ENCODE data around the gene AUNIP.

Gene AUNIP

GRCh38 chr1:25904943-25905679, 45.9 kb upstream of the AUNIP start:
- FAIRE-seq (no peak), DNase-seq (ENCODE audit: insufficient read length, low spot score) (no peak)
- TF ChIP-seq, protein P1, sequence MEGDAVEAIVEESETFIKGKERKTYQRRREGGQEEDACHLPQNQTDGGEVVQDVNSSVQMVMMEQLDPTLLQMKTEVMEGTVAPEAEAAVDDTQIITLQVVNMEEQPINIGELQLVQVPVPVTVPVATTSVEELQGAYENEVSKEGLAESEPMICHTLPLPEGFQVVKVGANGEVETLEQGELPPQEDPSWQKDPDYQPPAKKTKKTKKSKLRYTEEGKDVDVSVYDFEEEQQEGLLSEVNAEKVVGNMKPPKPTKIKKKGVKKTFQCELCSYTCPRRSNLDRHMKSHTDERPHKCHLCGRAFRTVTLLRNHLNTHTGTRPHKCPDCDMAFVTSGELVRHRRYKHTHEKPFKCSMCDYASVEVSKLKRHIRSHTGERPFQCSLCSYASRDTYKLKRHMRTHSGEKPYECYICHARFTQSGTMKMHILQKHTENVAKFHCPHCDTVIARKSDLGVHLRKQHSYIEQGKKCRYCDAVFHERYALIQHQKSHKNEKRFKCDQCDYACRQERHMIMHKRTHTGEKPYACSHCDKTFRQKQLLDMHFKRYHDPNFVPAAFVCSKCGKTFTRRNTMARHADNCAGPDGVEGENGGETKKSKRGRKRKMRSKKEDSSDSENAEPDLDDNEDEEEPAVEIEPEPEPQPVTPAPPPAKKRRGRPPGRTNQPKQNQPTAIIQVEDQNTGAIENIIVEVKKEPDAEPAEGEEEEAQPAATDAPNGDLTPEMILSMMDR (IDR thresholded peaks at IDR 0.05; ENCODE audit: insufficient read depth, missing control alignments): no peak

GRCh38 chr1:25903986-25904385, 44.7 kb upstream of the AUNIP start:
- FAIRE-seq (no peak), DNase-seq (ENCODE audit: insufficient read length, low spot score) (no peak)
- TF ChIP-seq, protein P1 (IDR thresholded peaks at IDR 0.05; ENCODE audit: insufficient read depth, missing control alignments): no peak

- no peak for FAIRE-seq
Measured at GRCh38 chr1:25902462-25902861, 43.2 kb upstream of the AUNIP start.

GRCh38 chr1:25900219-25900618, 41.0 kb upstream of the AUNIP start:
- FAIRE-seq (no peak), DNase-seq (ENCODE audit: insufficient read length, low spot score) (no peak)
- TF ChIP-seq, protein P1 (IDR thresholded peaks at IDR 0.05; ENCODE audit: insufficient read depth, missing control alignments): no peak

More at GRCh38 chr1:25902462-25902861, 43.2 kb upstream of the AUNIP start:
- TF ChIP-seq, protein P1 (IDR thresholded peaks at IDR 0.05; ENCODE audit: insufficient read depth, missing control alignments): no peak
- no peak for DNase-seq (ENCODE audit: insufficient read length, low spot score)

- FAIRE-seq: no peak
- no peak for DNase-seq (ENCODE audit: insufficient read length, low spot score)
- TF ChIP-seq, protein P1 (IDR thresholded peaks at IDR 0.05; ENCODE audit: insufficient read depth, missing control alignments): no peak
Measured at GRCh38 chr1:25899792-25900191, 40.5 kb upstream of the AUNIP start.

DNA sequence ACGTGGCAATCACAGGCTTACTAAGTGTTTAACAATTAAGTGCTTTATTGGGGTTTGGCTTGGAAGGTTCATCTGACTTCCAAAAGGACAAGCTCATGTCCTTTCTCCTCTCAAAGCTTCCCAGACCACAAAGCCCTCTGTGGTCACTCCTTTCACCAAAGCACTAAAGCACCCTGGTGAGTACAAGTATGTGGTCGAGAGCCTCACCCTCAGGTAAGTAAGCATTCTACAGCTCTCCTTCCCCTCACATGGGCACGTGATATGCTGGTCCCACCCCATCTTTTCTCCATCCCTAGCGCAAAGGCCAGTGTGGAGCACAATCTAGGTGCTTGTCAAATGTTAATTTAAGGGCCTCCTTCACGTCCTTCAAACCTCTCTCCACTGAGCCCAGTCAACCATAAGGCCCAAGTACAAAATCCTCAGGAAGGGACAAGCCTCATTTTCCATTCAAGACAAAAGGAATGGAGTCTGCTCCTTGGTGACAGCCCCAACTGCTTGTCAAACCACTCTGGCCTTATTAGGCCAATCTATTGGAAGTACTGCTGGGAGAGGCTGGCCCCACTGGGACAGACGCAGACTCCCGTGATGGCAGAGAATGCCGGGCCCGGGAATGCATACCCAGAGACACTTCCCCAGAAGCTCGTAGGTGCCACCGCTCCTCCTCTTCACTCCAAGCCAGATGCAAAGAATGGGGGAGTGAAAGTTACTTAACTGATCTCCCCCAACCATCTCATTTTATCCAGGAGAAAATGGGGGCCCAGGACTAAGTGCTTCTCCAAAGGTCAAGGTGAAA, 39.2 kb upstream of the AUNIP start:
- DNase-seq (ENCODE audit: insufficient read length, low spot score): no peak

More for the DNA sequence above, 39.2 kb upstream of the AUNIP start:
- TF ChIP-seq, protein P1 (IDR thresholded peaks at IDR 0.05; ENCODE audit: insufficient read depth, missing control alignments): no peak
- FAIRE-seq: no peak
